Activated B cell treated with CpG ODN at 0.5 μM for 24 hours (primary cell): ENCODE results near the gene HPS3. TPM values are rescaled to one million over a fixed set of nuclear protein-coding genes. Genes with fewer than 3 reads are reported as not detected.

ENCODE experiments used
- ATAC-seq: fragments of 200-7000 bp; cut with Tn5 transposase; one replicate; pipeline ENCODE4 v1.10.0; 2021; ENCODE audit warnings: low read depth, mild to moderate bottlenecking, moderate library complexity
- CTCF ChIA-PET: fragments of 350-600 bp; sonication (Branson Sonifier 250); formaldehyde crosslinking; loops from one replicate; lab custom pipeline; 2021; ENCODE audit warnings: antibody characterized with exemption; lab: Charles Lee
- POLR2A ChIA-PET: fragments of 350-600 bp; sonication (Branson Sonifier 250); formaldehyde crosslinking; loops from one replicate; lab custom pipeline; 2021; ENCODE audit warnings: antibody characterized with exemption; lab: Charles Lee
- DNase-seq: peaks from one replicate; pipeline ENCODE4 v3.0.0; 2022
- H3K27ac Mint-ChIP-seq: one replicate; pipeline ENCODE4 v1.8.0; 2020; ENCODE audit warnings: mixed read lengths
- H3K27me3 Mint-ChIP-seq: one replicate; pipeline ENCODE4 v1.8.0; 2021; ENCODE audit warnings: mixed read lengths
- H3K36me3 Mint-ChIP-seq: one replicate; pipeline ENCODE4 v1.8.0; 2021; ENCODE audit warnings: low read depth, mixed read lengths
- H3K4me1 Mint-ChIP-seq: one replicate; pipeline ENCODE4 v1.8.0; 2021; ENCODE audit warnings: mixed read lengths
- H3K4me3 Mint-ChIP-seq: one replicate; pipeline ENCODE4 v1.8.0; 2020; ENCODE audit warnings: mild to moderate bottlenecking, mixed read lengths
- H3K9me3 Mint-ChIP-seq: one replicate; pipeline ENCODE4 v1.8.0; 2020; ENCODE audit warnings: mixed read lengths
- CTCF ChIP-seq: fragments of 200-600 bp; IDR thresholded peaks from one replicate; pipeline ENCODE4 v1.8.0; 2022; ENCODE audit warnings: antibody characterized with exemption, mild to moderate bottlenecking
- intact Hi-C: fragments of 100-400 bp; cut with micrococcal nuclease; formaldehyde crosslinking; loops from one replicate; pipeline ENCODE4 v1.15.1; 2024
- total RNA-seq: library from RNA; stranded (reverse); gene quantifications from 2 replicates; pipeline ENCODE4 v1.2.3, GENCODE V29; 2022

Gene HPS3
- total RNA-seq, 1 donor from 2014 or later, result 30.1 TPM

DNA sequence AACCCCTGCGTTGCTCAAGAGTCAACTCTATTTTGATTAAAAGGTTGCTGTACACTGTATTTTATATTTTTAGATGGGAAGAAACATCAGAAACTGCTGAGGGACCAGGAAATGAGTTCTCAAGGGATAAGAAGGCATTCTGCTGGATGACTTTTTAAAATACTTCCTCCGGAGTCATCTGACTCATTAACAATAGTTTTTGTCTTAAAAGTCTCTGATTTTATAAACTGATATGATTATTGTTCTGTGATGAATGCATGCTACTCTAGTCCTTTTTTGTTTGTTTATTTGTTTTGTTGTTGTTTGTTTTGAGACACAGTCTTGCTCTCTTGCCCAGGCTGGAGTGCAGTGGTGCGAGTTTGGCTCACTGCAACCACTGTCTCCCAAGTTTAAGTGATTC, 25.0 kb upstream of the HPS3 start:
- no peak for TF ChIP-seq CTCF
- no peak overlapping the region for H3K27ac Mint-ChIP-seq
- H3K4me1 Mint-ChIP-seq, result no peaks in the 10 kb centered on the region
- intact Hi-C loops, result no loop called here
- ATAC-seq, result no peak
- no peak overlapping the region for H3K4me3 Mint-ChIP-seq
- DNase-seq, result no peak
- H3K9me3 Mint-ChIP-seq, result peaks cover 8% of the 10 kb centered on the region
- no peaks in the 10 kb centered on the region for H3K36me3 Mint-ChIP-seq
- ChIA-PET CTCF (no interaction called here), POLR2A (no interaction called here)
- H3K27me3 Mint-ChIP-seq, result peaks cover 2% of the 10 kb centered on the region

DNA sequence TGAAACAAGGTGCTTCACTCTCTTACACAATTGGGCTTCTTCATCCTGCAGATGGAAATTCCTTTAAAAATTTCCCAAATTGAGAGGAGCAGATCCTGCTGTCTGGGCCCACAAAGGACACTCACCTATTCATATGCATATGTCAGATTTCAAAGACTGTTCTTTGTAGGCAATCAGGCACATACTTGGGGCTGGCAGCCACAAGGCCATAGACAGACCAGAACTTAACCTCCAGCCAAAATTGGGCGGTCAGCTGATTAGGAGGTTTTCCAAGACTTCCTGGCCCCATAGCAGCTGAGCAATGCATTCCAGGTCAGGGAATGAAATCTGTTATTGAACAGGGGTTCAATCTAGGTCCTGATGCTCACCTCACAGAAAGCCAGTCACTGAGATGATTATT, 15.0 kb upstream of the HPS3 start:
- POLR2A ChIA-PET, result no interaction called here
- intact Hi-C loops, result no loop called here
- CTCF ChIA-PET, result no interaction called here
- no peak for ATAC-seq
- Mint-ChIP-seq H3K27me3 (peaks cover 2% of the 10 kb centered on the region), H3K9me3 (no peaks in the 10 kb centered on the region), H3K4me1 (no peaks in the 10 kb centered on the region), H3K4me3 (no peak overlapping the region), H3K36me3 (no peaks in the 10 kb centered on the region), H3K27ac (no peak overlapping the region)
- DNase-seq, result no peak
- TF ChIP-seq CTCF, result no peak

DNA sequence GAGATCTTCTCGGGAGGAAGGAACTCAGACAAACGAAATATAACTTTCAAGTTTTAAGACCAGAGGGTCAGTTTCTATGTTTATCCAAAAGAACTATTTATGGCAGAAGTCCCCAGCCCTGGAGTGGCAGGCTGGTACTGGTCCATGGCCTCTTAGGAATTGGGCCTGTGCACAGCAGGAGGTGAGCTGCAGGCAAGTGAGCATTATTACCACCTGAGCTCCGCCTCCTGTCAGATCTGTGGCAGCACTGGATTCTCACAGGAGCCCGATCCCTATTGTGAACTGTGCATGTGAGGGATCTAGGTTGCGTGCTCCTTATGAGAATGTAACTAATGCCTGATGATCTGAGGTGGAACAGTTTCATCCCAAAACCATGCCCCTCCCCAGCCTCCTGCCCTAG, 14.3 kb upstream of the HPS3 start:
- Mint-ChIP-seq H3K36me3 (no peaks in the 10 kb centered on the region), H3K27ac (no peak overlapping the region)
- CTCF ChIA-PET, result interaction anchor here (8.6 kb wide), 1 partner anchor 160 kb away, joined by 208 read pairs; no protein-coding TSS in a partner anchor

GRCh38 chr3:149118724-149119123, 10.7 kb upstream of the HPS3 start:
- no peak for TF ChIP-seq CTCF
- POLR2A ChIA-PET, result no interaction called here
- Mint-ChIP-seq H3K36me3 (no peaks in the 10 kb centered on the region), H3K9me3 (no peaks in the 10 kb centered on the region), H3K4me1 (peaks cover 7% of the 10 kb centered on the region), H3K4me3 (no peak overlapping the region), H3K27me3 (no peaks in the 10 kb centered on the region), H3K27ac (no peak overlapping the region)
- intact Hi-C loops, result no loop called here
- CTCF ChIA-PET, result interaction anchor here (1.2 to 8.6 kb wide), 6 partner anchors 11 to 164 kb away, joined by 3 to 208 read pairs (median 22); partner anchors contain the start of gene HPS3
- DNase-seq, result no peak
- ATAC-seq, result no peak

More for the DNA sequence above, 14.3 kb upstream of the HPS3 start:
- Mint-ChIP-seq H3K4me3 (no peak overlapping the region), H3K27me3 (peaks cover 2% of the 10 kb centered on the region), H3K9me3 (no peaks in the 10 kb centered on the region), H3K4me1 (peaks cover 2% of the 10 kb centered on the region)
- no peak for TF ChIP-seq CTCF
- no peak for ATAC-seq
- intact Hi-C loops, result no loop called here
- POLR2A ChIA-PET, result no interaction called here
- DNase-seq, result no peak

DNA sequence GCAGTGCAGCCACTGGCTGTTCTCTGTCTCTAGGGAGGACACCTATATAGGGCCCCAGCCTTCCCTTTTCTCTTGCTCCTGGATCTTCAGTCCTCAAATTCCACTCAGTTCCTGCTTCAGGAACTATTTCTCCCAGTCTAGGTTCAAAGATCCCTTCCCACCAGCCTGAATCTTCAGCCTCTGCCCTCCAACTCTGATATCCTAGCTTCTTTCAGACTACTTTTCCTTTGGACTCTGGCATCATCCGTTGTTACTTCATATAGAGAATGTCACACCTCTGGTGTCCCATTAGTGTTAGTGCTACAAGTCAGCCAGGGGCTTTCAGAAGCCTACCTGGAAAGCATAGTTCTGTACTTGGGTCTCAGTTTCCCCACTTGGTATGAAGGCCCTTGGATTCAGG, 10.0 kb upstream of the HPS3 start:
- Mint-ChIP-seq H3K27ac (no peak overlapping the region), H3K27me3 (no peaks in the 10 kb centered on the region), H3K4me1 (peaks cover 7% of the 10 kb centered on the region), H3K4me3 (no peak overlapping the region), H3K36me3 (no peaks in the 10 kb centered on the region), H3K9me3 (no peaks in the 10 kb centered on the region)
- POLR2A ChIA-PET, result interaction anchor here (0.6 kb wide), 1 partner anchor 60 kb away, joined by 3 read pairs; no protein-coding TSS in a partner anchor
- TF ChIP-seq CTCF, result no peak
- intact Hi-C loops, result no loop called here
- DNase-seq (no peak), ATAC-seq (no peak)
- CTCF ChIA-PET, result interaction anchor here (1.2 to 8.6 kb wide), 13 partner anchors 10 to 597 kb away, joined by 3 to 208 read pairs (median 6); partner anchors contain the start of gene HPS3
